IPS-18c (cell line): ENCODE data around the gene TXN2.
"Not testable (repeated sequence)": the region's sequence is repeated elsewhere in the genome, so short reads cannot be mapped to it uniquely, and the experiment has no call there.

ENCODE experiments used
- H3K4me3 ChIP-seq: 2 replicates; pipeline ENCODE4 v1.7.0; 2013; ENCODE audit warnings: low read depth, mild to moderate bottlenecking, low read length, moderate library complexity; ENCODE audit not compliant: insufficient read depth
- H3K9me3 ChIP-seq: one replicate; pipeline ENCODE4 v1.6.1; 2013; ENCODE audit warnings: mild to moderate bottlenecking, low read length, moderate library complexity; ENCODE audit not compliant: control insufficient read depth, insufficient read depth

The TXN2 gene

DNA sequence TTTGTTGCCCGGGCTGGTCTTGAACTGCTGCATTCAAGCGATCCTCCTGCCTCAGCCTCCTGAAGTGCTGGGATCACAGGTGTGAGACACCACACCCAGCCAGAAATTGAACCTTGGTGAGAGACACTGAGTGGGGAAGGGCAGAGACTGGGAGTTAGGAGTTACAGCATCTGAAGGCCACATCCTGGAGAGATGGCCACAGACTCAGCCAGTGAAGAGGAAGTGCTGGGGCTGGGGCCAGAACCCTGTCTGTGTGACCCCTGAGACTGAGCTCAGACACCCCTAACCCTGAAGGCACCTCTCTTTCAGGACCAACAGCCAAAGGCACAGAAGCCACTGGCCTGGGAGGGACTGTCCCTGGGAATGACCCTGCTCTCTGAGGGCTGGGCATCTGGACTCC lies 33.8 kb downstream of the TXN2 start:
- Histone ChIP-seq H3K4me3 (no peak overlapping the region), H3K9me3 (no peaks in the 10 kb centered on the region)

DNA sequence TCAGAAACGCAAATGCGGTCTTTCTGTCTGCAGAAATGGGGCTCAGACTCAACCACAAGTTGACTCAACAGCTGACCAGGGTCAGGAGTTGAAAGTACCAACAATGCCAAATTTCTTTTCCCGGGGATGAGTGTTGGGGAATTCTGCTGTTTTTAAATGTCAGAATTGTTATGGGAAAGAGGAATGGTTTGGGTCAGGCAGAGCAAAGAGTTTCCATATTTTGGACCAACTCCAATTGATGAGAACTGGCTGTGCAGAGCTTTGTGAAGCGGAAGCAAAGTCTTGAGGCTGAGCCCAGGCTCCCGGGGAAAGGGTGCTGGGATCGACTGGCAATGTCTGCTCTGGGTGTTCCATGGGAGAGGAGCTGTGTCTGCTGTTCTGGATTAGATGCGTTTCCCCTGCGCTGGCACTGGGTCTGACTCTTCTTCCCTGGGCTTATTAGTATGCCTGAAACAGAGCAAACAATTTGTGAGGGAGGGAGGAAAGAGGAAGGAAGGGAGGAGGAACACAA lies 36.2 kb downstream of the TXN2 start:
- no peak overlapping the region for H3K4me3 ChIP-seq
- H3K9me3 ChIP-seq = no peaks in the 10 kb centered on the region

DNA sequence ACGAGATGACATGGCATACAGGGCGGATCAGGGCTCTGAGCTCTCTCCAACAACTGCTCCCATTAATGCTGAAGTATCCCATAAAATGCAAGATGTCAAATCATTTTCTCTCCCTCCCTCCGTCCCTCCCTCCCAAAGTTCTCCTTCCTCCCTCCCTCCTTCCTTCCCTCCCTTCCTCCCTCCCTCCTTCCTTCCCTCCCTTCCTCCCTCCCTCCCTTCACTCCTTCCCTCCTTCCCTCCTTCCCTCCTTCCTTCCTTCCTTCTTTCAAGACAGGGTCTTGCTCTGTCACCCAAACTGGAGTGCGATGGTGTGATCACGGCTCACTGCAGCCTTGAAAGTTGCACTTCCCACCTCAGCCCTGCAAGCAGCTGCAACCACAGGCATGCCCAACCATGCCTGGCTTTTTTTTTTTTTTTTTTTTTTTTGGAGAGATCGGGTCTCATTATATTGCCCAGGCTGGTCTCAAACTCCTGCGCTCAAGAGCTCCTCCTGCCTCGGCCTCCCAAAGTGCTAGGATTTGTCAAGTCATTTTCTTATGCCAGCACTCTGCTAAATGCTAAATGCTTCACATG lies 38.2 kb downstream of the TXN2 start:
- H3K4me3 ChIP-seq = no peak overlapping the region
- H3K9me3 ChIP-seq = no peaks in the 10 kb centered on the region

DNA sequence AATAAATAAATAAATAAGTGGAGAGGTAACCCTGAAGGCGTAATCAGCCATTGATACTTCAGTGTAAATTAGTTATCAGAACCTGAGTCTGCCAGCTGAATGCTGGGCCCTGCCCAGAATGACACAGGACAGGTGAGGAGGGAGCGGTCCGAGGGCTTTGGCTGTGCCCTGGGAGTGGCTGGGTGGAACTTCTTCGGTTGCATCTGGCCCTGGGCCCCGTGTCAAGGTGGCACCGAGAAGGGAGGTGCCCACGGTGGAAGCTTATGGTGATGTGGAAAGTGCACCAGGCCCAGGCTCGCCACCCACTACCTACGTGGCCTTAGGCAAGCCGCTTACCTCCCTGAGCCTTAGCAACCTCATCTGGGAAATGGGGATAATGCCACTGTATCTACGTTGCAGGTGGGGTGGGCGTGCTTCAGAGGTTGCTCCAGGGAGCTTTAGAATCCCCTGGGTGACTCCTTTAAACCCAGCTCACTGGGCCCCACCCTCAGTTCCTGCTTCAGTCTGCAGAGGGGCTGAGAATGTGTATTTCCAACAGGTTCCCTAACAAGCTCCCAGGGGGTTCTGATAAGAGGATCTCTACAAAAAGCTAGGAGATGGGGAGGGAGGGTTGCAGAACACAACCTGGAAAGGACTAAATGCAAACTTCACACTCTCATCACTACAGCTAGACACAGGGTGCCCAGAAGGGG lies 38.8 kb downstream of the TXN2 start:
- H3K4me3 ChIP-seq = no peak overlapping the region
- H3K9me3 ChIP-seq = no peaks in the 10 kb centered on the region

DNA sequence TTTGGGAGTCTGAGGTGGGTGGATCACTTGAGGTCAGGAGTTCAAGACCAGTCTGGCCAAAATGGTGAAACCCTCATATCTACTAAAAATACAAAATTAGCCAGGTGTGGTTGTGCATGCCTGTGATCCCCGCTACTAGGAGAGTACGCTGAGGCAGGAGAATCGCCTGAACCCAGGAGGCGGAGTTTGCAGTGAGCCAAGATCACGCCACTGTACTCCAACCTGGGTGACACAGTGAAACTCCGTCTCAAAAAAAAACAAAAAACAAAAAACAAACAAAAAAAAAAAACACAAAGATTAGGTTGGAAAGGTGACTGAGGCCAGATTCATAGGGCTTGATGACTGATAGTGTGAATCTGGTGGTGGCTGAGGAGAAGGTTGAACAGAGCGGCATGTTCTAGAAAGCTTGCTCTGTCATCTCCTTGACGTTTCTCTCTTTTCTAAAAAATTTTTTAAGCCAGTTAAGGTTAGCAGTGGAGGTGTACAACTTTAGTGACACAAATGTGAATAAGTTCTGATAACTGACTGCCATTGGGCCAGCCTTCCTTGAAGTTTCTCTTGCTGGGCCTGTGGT lies 40.9 kb downstream of the TXN2 start:
- Histone ChIP-seq H3K4me3 (no peak overlapping the region), H3K9me3 (no peaks in the 10 kb centered on the region)

DNA sequence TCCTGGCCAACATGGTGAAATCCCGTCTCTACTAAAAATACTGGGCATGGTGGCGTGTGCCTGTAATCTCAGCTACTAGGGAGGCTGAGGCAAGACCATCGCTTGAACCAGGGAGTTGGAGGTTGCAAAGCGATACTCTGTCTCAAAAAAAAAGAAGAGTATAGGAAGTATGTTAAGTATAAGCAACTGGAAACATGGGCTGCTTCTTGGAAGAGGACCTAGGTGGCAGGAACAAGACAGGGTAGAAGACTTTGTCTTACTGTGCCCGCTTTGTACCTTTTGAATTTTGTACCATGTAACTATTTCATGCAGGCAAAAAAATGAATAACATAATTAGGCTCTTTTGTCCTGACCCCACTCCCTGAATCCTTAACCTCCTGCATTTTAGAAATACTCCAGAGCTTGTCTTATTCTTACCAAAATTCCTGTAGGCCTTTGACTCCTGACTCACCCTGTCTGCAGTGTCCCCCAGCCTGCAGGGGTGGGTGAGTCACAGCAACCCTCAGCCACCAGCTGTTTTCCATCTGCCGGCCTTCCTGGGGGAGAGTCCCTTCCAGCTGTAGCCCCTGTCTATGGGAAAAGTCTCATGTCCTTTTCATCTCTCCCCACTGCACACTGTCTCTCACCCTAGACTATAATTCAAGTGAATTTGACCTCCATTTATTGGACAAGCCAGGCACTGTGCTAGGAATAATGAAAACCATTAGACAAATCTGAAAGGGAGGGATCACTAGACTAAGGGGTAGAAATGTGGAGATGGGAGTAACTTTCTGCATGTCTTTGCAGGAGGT lies 41.8 kb downstream of the TXN2 start:
- Histone ChIP-seq H3K4me3 (no peak overlapping the region), H3K9me3 (no peaks in the 10 kb centered on the region)

DNA sequence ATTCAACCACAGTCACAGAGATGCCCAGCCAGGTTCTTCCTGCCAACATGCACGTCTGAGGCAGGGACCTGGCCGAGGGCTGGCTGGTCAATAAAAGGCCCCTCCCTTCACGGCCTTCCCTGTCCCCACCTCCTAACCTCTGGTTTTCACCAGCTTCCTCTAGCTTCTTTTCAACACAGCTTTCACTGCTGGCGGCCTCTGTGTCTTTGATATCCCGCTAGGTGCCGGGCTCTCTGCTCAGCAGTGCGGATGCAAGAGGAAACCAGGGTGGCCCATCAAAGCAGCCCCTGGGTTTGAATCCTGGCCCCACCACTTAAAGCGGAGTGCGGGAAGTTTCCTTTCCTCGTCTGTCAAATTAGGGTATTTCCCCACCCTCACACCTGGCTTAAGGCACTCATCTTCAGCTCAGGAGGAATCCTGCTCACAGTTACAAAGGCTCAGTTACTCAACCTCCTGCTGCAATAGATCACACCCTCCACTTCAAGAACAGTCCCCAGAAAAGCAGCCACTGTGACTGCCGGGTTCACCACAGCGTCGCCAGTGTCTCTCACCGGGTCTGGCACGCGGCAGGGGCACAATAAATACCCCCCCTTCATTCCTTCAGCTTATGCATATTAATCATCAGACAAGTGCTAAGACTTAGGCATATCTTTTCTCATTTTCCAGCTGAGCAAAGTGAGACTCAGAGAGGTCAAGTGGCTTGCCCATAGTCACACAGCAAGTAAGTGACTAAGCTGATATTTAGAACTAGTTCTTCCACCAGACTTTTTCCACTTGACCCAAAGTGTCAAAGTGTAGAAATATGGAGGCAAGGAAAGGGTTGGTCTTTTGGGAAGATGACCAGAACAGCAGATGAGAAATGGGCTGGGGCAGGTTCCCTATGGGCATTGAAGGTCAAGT lies 45.7 kb downstream of the TXN2 start:
- H3K4me3 ChIP-seq = no peak overlapping the region

DNA sequence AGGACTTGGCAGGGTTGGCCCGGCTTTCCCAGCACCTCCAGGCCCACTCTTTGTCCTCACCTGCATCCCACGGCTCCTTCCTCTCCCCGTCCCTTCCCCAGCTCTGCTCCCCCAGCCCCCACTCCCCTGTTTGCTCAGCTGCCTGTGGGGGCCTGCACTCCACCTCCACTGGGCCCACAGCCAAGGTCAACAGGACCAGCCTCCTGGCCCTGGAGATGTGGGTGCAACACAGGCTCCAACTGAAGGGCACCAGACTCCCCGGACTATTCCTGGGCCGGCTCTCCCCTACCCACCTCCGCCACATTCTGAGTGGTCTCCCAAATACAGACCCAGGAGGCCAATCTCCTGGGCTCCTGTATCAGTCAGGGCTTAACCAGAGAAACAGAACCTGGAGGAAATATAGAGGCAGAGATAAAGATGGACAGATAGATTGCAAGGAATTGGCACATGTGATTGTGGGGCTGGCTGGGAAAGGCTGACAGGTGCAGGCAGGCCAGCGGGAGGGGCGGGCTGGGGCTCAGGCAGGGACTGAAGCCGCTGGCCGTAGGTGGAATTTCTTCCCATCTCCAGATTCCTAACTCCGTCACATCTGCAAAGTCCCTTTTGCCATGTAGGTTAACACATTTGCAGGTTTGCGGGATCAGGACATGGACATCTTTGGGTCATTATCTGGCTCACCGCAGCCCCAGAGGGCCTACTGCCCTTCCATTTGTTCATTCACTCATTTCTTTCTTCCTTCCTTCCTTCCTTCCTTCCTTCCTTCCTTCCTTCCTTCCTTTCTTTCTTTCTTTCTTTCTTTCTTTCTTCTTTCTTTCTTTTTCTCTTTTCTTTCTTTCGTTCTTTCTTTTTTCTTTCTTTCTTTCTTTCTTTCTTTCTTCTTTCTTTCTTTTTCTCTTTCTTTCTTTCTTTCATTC lies 47.9 kb downstream of the TXN2 start:
- H3K4me3 ChIP-seq = no peak overlapping the region
- no peaks in the 10 kb centered on the region for H3K9me3 ChIP-seq

More for the DNA sequence above, 45.7 kb downstream of the TXN2 start:
- H3K9me3 ChIP-seq = no peaks in the 10 kb centered on the region

DNA sequence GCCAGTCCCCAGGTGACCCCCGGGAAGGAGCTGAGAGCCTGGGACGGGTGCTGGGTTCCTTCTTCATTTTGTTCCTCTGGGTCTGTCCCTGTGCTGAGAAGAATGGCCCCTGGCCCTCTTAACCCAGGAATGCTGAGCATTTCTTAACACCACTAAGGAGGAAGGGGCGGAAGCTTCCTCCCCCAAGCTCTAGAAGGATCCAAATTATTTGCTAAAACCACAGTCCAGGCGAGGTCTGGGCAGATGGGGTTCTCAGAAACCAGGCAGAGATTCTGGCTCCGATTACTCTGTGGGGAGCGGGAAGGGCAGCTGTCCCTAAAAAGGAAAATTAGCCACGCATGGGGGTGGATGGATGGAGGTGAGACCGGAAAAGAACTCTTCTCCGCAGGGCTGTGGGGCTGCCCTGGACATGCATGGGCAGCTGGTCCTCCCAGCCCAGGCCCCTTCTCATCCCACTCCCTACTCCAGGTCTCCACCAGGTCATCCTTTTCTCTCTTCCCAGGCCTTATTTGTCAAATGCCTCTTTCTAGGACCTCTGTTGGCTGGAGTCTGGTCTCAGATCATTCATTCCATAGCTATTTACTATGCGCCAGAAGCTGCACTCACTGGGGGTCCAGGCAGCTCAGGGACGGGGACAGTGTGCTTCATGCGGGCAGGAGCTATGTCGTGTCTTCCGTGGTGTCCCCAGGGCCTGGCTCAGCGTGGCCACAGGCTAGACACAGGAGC lies 48.7 kb downstream of the TXN2 start:
- Histone ChIP-seq H3K4me3 (no peak overlapping the region), H3K9me3 (no peaks in the 10 kb centered on the region)

DNA sequence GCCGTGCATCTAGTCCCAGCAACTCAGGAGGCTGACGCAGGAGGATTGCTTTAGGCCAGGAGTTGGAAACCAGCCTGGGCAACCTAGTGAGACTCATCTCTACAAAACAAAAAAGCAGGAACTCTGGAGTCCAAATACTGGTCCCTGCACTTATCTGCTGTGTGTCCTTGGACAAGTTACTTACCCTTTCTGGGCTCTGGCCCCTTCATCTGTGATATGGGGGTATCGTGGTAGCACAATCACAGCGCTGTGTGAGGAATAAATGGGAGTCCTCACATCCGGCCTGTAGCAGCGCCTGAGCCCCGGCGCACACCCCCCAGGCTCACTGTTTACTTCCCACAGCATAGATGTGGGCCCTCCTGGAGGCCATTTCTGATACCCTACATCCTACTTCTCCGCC lies 49.5 kb downstream of the TXN2 start:
- Histone ChIP-seq H3K4me3 (no peak overlapping the region), H3K9me3 (no peaks in the 10 kb centered on the region)

DNA sequence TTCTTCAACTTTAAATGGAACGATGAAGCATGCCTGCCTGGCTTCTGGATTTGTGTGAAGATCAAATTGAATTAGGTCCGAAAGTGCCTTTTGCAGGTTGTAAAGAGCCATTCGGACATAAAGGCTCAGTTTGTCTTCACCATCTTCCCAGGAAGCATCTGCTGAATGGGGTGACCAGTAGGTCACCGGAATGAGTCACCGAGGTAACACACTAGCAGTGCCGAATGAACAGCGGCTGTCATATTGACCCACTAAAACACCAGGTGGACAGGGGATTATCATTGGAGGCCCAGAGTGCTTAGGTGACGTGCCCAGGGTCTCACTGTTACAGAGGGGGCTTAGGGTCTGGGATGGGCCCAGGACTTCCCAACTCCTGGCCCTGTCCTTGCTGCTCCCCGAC lies 50.6 kb downstream of the TXN2 start:
- no peaks in the 10 kb centered on the region for H3K9me3 ChIP-seq
- no peak overlapping the region for H3K4me3 ChIP-seq

DNA sequence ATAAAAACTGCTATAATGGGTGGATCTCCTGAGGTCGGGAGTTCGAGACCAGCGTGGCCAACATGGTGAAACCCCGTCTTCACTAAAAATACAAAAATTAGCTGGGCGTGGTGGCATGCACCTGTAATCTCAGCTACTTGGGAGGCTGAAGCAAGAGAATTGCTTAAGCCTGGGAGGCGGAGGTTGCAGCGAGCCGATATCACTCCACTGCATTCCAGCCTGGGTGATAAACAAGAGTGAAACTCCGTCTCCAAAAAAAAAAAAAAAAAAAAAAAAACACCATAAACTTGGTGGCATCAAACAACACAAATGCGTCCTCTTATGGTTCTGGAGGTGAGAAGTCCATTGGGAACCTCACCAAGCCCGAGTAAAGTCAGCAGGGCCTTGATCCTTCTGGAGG lies 53.5 kb downstream of the TXN2 start:
- H3K9me3 ChIP-seq, H3K4me3 ChIP-seq: not testable (repeated sequence)

DNA sequence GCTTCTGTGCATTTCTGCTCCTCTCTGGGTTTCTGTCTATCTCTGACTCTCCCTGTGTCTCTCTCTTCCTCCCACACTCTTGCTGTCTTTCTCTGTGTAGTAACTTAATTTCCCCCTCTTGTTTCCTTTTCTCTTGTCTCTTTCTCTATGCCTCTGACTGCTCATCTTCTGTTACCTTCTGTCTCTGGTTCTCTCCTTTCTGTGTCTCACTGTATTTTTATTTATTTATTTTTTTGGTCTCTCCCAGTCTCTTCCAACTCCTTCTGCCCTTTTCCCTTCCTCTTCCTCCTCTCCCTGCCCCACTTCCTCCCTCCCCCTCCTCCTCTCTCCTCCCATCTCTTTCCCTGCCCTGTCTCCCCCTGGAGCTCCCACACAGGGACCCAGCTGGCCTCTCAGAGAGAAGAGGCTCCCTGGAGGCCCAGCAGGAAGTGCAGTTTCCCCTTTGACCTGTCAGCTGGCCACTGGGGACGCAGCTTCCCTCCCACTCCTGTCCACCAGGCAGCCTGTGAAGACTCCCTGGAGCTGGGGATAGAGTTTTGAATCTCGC lies 55.4 kb downstream of the TXN2 start:
- H3K9me3 ChIP-seq = no peaks in the 10 kb centered on the region
- H3K4me3 ChIP-seq = no peak overlapping the region

DNA sequence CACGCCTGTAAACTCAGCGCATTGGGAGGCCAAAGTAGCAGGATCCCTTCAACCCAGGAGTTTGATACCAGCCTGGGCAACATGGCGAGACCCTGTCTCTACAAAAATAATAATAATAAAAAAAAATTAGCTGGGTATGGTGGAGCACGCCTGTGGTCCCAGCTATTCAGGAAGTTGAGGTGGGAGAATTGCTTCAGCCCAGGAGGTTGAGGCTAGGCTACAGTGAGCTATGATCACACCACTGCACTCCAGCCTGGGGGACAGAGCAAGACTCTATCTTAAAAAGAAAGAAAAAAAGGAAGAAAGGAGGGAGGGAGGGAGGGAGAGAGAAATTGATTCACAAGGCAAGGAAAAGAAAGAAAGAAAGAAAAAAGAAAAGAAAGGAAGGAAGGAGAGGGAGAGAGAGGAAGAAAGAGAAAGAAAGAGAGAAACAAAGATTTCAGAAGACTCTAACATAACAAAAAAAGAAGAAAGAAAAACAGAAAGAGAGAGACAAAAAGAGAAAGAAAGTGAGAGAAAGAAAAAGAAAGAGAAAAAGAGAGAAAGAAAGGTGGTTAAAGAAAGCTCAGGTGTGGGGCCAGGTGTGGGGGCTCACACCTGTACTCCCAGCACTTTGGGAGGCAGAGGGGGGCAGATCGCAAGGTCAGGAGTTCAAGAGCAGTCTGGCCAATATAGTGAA lies 56.4 kb downstream of the TXN2 start:
- H3K4me3 ChIP-seq = no peak overlapping the region
- no peaks in the 10 kb centered on the region for H3K9me3 ChIP-seq

DNA sequence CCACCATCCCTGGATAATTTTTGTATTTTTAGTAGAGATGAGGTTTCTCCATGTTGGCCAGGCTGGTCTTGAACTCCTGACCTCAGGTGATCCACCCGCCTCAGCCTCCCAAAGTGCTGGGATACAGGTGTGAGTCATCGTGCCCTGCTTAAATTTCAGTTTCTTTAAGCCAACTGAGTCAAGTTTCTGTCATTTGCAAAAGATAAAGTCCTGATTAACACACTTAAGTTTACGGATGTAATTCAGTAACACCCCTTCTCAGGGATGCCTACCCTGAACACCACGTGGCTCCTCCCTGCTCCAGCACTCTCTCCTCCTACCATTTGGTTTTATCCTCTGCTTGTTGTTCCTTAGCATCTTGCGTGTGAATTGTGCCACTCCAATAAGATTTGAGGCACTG lies 57.0 kb downstream of the TXN2 start:
- not testable (repeated sequence) for H3K4me3 ChIP-seq, H3K9me3 ChIP-seq
